Measurements from ENCODE around the gene CHRNA3. TPM values are rescaled to one million over a fixed set of nuclear protein-coding genes. Genes with fewer than 3 reads are reported as not detected.
A peak's percentile ranks its signal among the peaks of the same experiment; 100 is the strongest.

The CHRNA3 gene
- total and polyA plus RNA-seq, 4 experiments from 2014 or later, result not detected

DNA sequence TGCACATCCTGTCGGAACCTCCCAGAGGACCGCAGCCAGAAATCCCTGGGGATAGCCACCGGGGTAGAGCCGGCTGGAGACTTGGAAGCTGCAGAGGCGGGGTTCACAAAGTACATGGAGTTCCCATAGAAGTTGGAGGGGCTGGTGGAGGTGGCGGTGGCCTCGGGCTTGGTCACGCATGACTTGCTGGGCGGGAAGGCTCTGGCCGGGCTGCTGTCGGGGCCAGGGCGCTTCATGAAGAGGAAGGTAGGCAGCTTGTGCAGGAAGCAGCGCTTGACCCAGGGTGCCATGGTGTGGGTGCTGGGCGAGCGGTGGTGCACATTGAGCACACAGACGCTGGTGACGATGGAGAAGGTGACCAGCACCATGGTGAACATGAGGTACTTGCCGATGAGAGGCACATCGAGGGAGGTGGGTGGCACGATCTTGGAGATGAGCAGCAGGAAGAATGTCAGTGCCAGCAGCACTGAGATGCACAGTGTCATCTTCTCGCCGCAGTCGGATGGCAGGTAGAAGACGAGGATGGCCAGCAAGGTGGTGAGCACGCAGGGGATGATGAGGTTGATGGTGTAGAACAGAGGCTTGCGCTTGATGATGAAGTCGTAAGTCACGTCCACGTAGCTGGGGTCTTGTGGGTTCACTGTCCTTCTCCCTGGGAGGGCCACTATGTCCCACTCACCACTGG lies 8.4 kb upstream of the CHRNA3 start:
- H3K27me3 ChIP-seq (ENCODE audit: insufficient read depth, low read length), result no peaks in the 10 kb centered on the region
- H3K4me1 Mint-ChIP-seq, result no peaks in the 10 kb centered on the region
- intact Hi-C loops (cut with micrococcal nuclease), result no loop called here
- no peak overlapping the region for H3K4me3 ChIP-seq (ENCODE audit: low read length in 2 of 2)
- CTCF ChIA-PET (ENCODE audit: partially characterized antibody), result no interaction called here
- H3K4me1 ChIP-seq (ENCODE audit: insufficient read depth, low read length), result no peaks in the 10 kb centered on the region
- DNase-seq, result no peak
- H3K36me3 Mint-ChIP-seq, result no peaks in the 10 kb centered on the region
- no peak overlapping the region for H3K4me3 Mint-ChIP-seq
- H3K9me3 Mint-ChIP-seq, result peaks cover 0 to 13% (median 8%) of the 10 kb centered on the region in 8 donors
- no peaks in the 10 kb centered on the region for H3K9me3 ChIP-seq (ENCODE audit: control insufficient read depth in 1 of 2, low read length in 2 of 2)
- H3K27ac ChIP-seq (ENCODE audit: low read depth, low read length), result no peak overlapping the region
- peaks cover 12 to 44% of the 10 kb centered on the region in 2 donors for H3K27me3 Mint-ChIP-seq
- POLR2A ChIA-PET (ENCODE audit: partially characterized antibody), result no interaction called here
- no peaks in the 10 kb centered on the region for H3K36me3 ChIP-seq (ENCODE audit: insufficient read depth, low read length)
- H3K27ac Mint-ChIP-seq, result no peak overlapping the region

DNA sequence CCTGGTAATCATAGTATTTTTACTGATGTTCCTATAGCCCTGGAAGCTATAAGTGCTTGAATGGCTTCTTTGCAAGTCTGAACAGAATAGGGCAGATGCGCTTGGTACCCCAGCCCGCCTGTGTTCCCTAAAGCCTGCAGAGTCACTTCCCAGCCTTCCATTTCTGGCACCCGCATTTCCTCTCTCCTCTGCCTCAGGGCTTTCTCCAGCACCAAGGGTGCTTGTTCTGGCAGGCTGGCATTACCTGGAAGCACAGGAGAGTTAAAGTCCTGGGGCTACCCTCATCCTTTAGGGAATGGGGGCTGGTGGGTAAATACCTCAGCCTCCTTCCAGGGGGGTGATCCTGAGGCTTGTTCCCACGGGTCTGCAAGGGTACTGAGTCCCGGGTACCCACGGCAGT lies 7.4 kb upstream of the CHRNA3 start:
- intact Hi-C loops (cut with micrococcal nuclease), result no loop called here
- ChIA-PET POLR2A (ENCODE audit: partially characterized antibody) (no interaction called here), CTCF (ENCODE audit: partially characterized antibody) (no interaction called here)
- Mint-ChIP-seq H3K36me3 (no peaks in the 10 kb centered on the region), H3K27ac (no peak overlapping the region), H3K27me3 (peaks cover 20 to 46% of the 10 kb centered on the region in 2 donors), H3K9me3 (peaks cover 0 to 8% (median 4%) of the 10 kb centered on the region in 8 donors), H3K4me3 (no peak overlapping the region), H3K4me1 (no peaks in the 10 kb centered on the region)
- Histone ChIP-seq H3K27ac (ENCODE audit: low read depth, low read length) (no peak overlapping the region), H3K36me3 (ENCODE audit: insufficient read depth, low read length) (no peaks in the 10 kb centered on the region), H3K4me1 (ENCODE audit: insufficient read depth, low read length) (no peaks in the 10 kb centered on the region), H3K9me3 (ENCODE audit: control insufficient read depth in 1 of 2, low read length in 2 of 2) (no peaks in the 10 kb centered on the region), H3K4me3 (ENCODE audit: low read length in 2 of 2) (no peak overlapping the region), H3K27me3 (ENCODE audit: insufficient read depth, low read length) (no peaks in the 10 kb centered on the region)
- no peak for DNase-seq

DNA sequence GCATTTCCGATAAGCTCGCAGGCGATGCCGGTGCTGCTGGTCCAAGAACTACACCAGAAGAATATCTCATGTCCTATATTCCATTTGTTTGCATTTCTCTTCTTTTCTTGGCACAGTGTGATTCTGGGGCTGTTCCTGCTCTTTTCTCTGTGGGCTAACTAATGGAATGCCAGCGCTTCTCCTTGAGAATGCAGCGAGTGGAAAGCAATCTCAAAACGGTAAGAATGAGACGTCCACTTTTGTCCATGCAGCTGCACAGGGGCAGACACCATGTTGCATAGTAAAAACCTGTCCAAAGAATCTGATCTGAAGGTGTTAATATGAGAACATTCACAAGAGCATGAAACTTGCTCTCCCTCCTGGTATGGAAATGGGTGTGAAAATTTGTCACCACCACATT lies 6.6 kb upstream of the CHRNA3 start:
- Histone ChIP-seq H3K4me1 (ENCODE audit: insufficient read depth, low read length) (no peaks in the 10 kb centered on the region), H3K36me3 (ENCODE audit: insufficient read depth, low read length) (no peaks in the 10 kb centered on the region), H3K27me3 (ENCODE audit: insufficient read depth, low read length) (no peaks in the 10 kb centered on the region), H3K4me3 (ENCODE audit: low read length in 2 of 2) (no peak overlapping the region), H3K9me3 (ENCODE audit: control insufficient read depth in 1 of 2, low read length in 2 of 2) (no peaks in the 10 kb centered on the region), H3K27ac (ENCODE audit: low read depth, low read length) (no peak overlapping the region)
- Mint-ChIP-seq H3K36me3 (no peaks in the 10 kb centered on the region), H3K27me3 (peaks cover 27 to 44% of the 10 kb centered on the region in 2 donors), H3K4me3 (no peak overlapping the region), H3K9me3 (peaks cover 0 to 1% (median 0%) of the 10 kb centered on the region in 8 donors), H3K4me1 (no peaks in the 10 kb centered on the region), H3K27ac (no peak overlapping the region)
- no peak for DNase-seq
- intact Hi-C loops (cut with micrococcal nuclease), result no loop called here
- CTCF ChIA-PET (ENCODE audit: partially characterized antibody), result no interaction called here
- POLR2A ChIA-PET (ENCODE audit: partially characterized antibody), result no interaction called here

DNA sequence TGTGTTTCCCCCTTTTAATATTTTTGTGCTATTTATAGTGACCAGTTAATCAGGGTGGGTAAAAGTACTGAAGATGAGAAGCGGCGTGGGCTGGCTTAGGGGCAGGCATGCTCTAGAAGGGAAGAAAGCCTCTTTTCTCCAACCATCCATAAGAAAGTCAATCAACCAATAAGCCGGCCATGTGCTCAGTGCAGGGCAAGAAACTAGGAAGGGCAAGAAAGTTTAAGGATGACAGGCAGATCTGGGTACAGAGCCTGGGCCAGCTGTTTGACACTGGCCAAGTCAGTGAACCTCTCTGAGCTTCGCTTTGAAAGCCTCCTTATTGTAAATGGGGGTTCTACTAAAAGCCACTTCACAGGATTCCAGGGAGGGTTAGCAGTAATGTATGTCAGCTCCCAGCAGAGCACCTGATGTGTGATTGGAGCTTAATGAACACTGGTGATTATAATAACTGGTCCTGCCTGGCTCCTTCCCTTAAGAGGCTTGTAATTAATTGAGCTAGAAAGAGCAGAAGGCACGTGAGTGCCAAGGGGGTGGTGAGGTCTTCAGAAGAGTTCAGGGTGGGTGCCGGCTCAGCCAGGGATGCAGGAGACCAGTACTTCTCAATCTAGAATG lies 5.7 kb upstream of the CHRNA3 start:
- CTCF ChIA-PET (ENCODE audit: partially characterized antibody), result no interaction called here
- POLR2A ChIA-PET (ENCODE audit: partially characterized antibody), result no interaction called here
- Mint-ChIP-seq H3K9me3 (no peaks in the 10 kb centered on the region), H3K36me3 (no peaks in the 10 kb centered on the region), H3K27me3 (peaks cover 35 to 49% of the 10 kb centered on the region in 2 donors), H3K4me1 (peaks cover 2 to 4% (median 3%) of the 10 kb centered on the region in 4 donors), H3K27ac (peak overlapping the region in 1 of 7 donors; percentile 38), H3K4me3 (no peak overlapping the region)
- no peaks in the 10 kb centered on the region for H3K27me3 ChIP-seq (ENCODE audit: insufficient read depth, low read length)
- no peak for DNase-seq
- no peak overlapping the region for H3K4me3 ChIP-seq (ENCODE audit: low read length in 2 of 2)
- intact Hi-C loops (cut with micrococcal nuclease), result no loop called here
- no peaks in the 10 kb centered on the region for H3K9me3 ChIP-seq (ENCODE audit: control insufficient read depth in 1 of 2, low read length in 2 of 2)
- H3K36me3 ChIP-seq (ENCODE audit: insufficient read depth, low read length), result no peaks in the 10 kb centered on the region
- no peaks in the 10 kb centered on the region for H3K4me1 ChIP-seq (ENCODE audit: insufficient read depth, low read length)
- H3K27ac ChIP-seq (ENCODE audit: low read depth, low read length), result no peak overlapping the region

DNA sequence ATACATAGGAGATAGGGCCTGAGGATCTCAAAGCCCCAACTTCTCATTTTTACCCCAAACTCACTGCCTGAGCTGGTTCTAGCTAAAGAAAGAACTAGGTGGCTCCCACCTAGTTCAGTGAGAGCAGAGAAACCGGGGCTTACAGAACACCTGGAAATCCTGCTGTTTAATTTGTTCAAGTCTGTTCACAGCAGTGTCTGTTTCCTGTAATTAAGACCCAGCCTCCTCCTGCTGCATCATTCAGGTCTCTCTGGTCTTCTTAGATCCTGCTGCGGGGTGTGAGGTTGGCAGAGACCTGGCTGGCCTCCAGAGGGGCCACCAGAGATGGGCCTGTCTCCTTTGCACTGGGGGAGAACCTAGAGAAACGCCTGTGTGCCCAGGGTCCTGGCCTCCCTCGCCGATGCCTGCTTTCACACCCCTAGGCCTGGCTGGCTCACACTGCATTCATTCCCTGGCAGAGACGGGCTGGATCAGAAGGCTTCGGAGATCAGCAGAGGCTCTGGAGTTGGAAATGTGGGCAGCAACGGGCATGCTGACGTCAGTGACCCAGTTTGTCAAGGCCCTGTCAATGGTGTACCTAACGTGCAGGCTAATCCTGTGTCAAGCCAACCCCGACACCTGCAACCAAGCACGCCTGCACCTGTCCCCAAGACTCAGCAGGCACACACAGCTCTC lies 4.9 kb upstream of the CHRNA3 start:
- H3K4me1 Mint-ChIP-seq, result peaks cover 2 to 8% (median 5%) of the 10 kb centered on the region in 4 donors
- H3K9me3 ChIP-seq (ENCODE audit: control insufficient read depth in 1 of 2, low read length in 2 of 2), result no peaks in the 10 kb centered on the region
- POLR2A ChIA-PET (ENCODE audit: partially characterized antibody), result no interaction called here
- H3K4me1 ChIP-seq (ENCODE audit: insufficient read depth, low read length), result no peaks in the 10 kb centered on the region
- H3K27ac ChIP-seq (ENCODE audit: low read depth, low read length), result no peak overlapping the region
- DNase-seq, result no peak
- peak overlapping the region in 1 of 7 donors; percentile 38 for H3K27ac Mint-ChIP-seq
- H3K4me3 ChIP-seq (ENCODE audit: low read length in 2 of 2), result no peak overlapping the region
- no peaks in the 10 kb centered on the region for H3K36me3 ChIP-seq (ENCODE audit: insufficient read depth, low read length)
- H3K4me3 Mint-ChIP-seq, result no peak overlapping the region
- CTCF ChIA-PET (ENCODE audit: partially characterized antibody), result no interaction called here
- peaks cover 37 to 51% of the 10 kb centered on the region in 2 donors for H3K27me3 Mint-ChIP-seq
- no peaks in the 10 kb centered on the region for H3K27me3 ChIP-seq (ENCODE audit: insufficient read depth, low read length)
- no peaks in the 10 kb centered on the region for H3K9me3 Mint-ChIP-seq
- intact Hi-C loops (cut with micrococcal nuclease), result no loop called here
- H3K36me3 Mint-ChIP-seq, result no peaks in the 10 kb centered on the region

DNA sequence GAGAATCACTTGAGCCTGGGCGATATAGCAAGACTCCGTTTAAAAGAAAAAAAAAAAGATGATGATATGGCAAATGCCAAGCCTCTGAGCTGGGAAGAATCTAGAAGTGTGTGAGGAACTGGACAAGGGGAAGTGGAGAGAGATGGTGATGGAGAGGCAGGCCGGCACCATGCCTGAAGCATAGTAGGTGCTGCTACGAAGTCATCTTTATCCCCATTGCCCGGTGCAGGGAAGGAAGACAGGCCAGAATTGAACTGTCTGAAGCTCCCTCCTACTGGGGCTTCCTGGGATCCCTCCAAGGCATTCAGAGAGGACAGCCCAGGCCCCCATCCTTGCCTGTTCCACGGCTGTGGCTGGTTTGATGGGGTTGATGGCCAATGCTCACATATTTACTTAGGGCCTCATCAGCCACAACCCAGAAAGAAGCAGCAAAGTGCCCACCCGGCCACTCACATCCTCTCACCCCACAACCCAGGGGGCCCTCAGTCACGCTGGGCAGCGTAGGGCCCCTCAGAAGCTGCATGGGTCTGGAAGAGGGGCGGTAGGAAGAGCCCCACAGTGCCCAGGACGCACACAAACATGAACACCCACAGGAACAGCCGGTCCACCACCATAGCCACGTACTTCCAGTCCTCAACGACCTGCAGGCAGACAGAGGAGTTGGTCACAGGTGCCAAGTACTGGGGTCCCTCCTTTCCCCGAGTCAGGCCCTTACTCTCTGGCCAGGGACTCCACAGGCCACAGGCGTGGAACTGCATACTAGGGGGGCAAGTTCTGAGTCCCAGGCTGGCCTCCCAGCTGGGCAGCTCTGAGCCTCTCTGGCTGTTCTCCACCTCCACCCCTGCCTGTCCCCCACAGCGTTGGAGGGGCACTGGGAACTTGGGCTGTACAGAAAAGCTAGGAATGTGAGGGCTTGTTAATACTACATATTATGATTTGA lies 4.1 kb upstream of the CHRNA3 start:
- Histone ChIP-seq H3K27ac (ENCODE audit: low read depth, low read length) (no peak overlapping the region), H3K9me3 (ENCODE audit: control insufficient read depth in 1 of 2, low read length in 2 of 2) (no peaks in the 10 kb centered on the region), H3K36me3 (ENCODE audit: insufficient read depth, low read length) (no peaks in the 10 kb centered on the region), H3K4me3 (ENCODE audit: low read length in 2 of 2) (no peak overlapping the region), H3K27me3 (ENCODE audit: insufficient read depth, low read length) (no peaks in the 10 kb centered on the region), H3K4me1 (ENCODE audit: insufficient read depth, low read length) (no peaks in the 10 kb centered on the region)
- ChIA-PET POLR2A (ENCODE audit: partially characterized antibody) (no interaction called here), CTCF (ENCODE audit: partially characterized antibody) (no interaction called here)
- intact Hi-C loops (cut with micrococcal nuclease), result no loop called here
- Mint-ChIP-seq H3K4me3 (no peak overlapping the region), H3K27ac (no peak overlapping the region), H3K9me3 (no peaks in the 10 kb centered on the region), H3K36me3 (no peaks in the 10 kb centered on the region), H3K4me1 (peaks cover 2 to 8% (median 5%) of the 10 kb centered on the region in 4 donors), H3K27me3 (peaks cover 37 to 51% of the 10 kb centered on the region in 2 donors)
- no peak for DNase-seq
